Tibial nerve (tissue), 3 donors: Measurements from ENCODE around the gene ST6GALNAC4.

Experiments
- CTCF ChIP-seq, 5 experiments: fragments of 200-600 bp in 3 of 5; fragments of 450-650 bp in 2 of 5; sonication (generic) in 3 of 5; IDR thresholded peaks; one replicate each; pipeline ENCODE4 v1.5.1; 2016 to 2019; ENCODE audit warnings: antibody characterized with exemption in 5 of 5, mild to moderate bottlenecking in 3 of 5, moderate library complexity in 2 of 5
- POLR2A ChIP-seq, 2 donors: fragments of 450-650 bp; IDR thresholded peaks; one replicate each; pipeline ENCODE4 v1.6.1; 2017; ENCODE audit warnings: antibody characterized with exemption in 2 of 2, mild to moderate bottlenecking in 2 of 2, moderate library complexity in 2 of 2

GRCh38 chr9:127935765-127936221 lies 19.0 kb upstream of the ST6GALNAC4 start:
- no peak for TF ChIP-seq CTCF (IDR thresholded peaks at IDR 0.05)
- no peak for TF ChIP-seq POLR2A (IDR thresholded peaks at IDR 0.05)
